Neutrophil (primary cell): ENCODE data around the gene SGSM2.

Source experiments
- H3K27ac ChIP-seq: fragments of 200-600 bp; sonication (generic); 2 replicates; pipeline ENCODE4 v1.5.1; 2016; ENCODE audit warnings: mild to moderate bottlenecking, moderate library complexity
- H3K27me3 ChIP-seq: fragments of 200-600 bp; sonication (generic); 2 replicates; pipeline ENCODE4 v1.6.0; 2016; ENCODE audit warnings: mild to moderate bottlenecking
- H3K36me3 ChIP-seq: fragments of 200-600 bp; sonication (generic); 2 replicates; pipeline ENCODE4 v1.5.1; 2017
- H3K4me1 ChIP-seq, 2 experiments: fragments of 200-600 bp in 1 of 2; sonication (generic) in 1 of 2; 1 replicate in 1 of 2; 2 replicates in 1 of 2; pipeline versions ENCODE4 v1.5.1 to v1.6.1; 2013 to 2016; ENCODE audit warnings: low read depth in 1 of 2, low read length in 1 of 2, mild to moderate bottlenecking in 1 of 2, moderate library complexity in 1 of 2; ENCODE audit not compliant: control insufficient read depth in 1 of 2, insufficient read depth in 1 of 2
- H3K4me3 ChIP-seq, 2 experiments: fragments of 200-600 bp in 1 of 2; sonication (generic) in 1 of 2; 1 replicate in 1 of 2; 2 replicates in 1 of 2; pipeline ENCODE4 v1.5.1; 2013 to 2016; ENCODE audit warnings: low read depth in 1 of 2, low read length in 1 of 2, mild to moderate bottlenecking in 1 of 2, moderate library complexity in 1 of 2
- H3K9me3 ChIP-seq: fragments of 200-600 bp; sonication (generic); 2 replicates; pipeline ENCODE4 v1.5.1; 2016
- TF ChIP-seq, protein P1 (sequence below): fragments of 200-600 bp; sonication (generic); IDR thresholded peaks from 2 replicates; pipeline ENCODE4 v1.5.1; 2016; ENCODE audit warnings: antibody characterized with exemption

The SGSM2 gene

DNA sequence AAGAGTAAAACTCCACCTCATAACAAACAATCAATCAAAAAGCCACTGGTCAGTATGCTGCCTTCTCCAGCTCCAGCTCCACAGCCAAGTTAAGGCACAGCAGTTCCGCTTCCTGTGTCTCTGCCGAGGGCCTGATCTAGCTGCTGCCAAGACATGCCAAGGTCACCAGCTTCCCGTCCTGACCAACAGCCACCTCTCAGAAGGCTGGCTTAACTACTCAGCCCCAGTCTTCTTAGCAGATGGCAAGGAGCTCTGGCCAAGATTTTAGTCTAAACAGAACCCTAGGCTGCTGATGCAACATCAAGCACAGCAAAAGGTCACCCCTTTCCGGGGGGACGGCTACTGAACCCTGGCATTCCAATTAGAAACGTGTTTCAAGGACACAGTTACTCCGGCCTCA is 81.3 kb downstream of the SGSM2 start:
- Histone ChIP-seq H3K27ac (no peak overlapping the region), H3K4me1 (peaks cover 3 to 7% of the 10 kb centered on the region in 2 experiments), H3K36me3 (peaks cover 17% of the 10 kb centered on the region), H3K4me3 (no peak overlapping the region), H3K9me3 (no peaks in the 10 kb centered on the region), H3K27me3 (no peaks in the 10 kb centered on the region)
- TF ChIP-seq, protein P1, sequence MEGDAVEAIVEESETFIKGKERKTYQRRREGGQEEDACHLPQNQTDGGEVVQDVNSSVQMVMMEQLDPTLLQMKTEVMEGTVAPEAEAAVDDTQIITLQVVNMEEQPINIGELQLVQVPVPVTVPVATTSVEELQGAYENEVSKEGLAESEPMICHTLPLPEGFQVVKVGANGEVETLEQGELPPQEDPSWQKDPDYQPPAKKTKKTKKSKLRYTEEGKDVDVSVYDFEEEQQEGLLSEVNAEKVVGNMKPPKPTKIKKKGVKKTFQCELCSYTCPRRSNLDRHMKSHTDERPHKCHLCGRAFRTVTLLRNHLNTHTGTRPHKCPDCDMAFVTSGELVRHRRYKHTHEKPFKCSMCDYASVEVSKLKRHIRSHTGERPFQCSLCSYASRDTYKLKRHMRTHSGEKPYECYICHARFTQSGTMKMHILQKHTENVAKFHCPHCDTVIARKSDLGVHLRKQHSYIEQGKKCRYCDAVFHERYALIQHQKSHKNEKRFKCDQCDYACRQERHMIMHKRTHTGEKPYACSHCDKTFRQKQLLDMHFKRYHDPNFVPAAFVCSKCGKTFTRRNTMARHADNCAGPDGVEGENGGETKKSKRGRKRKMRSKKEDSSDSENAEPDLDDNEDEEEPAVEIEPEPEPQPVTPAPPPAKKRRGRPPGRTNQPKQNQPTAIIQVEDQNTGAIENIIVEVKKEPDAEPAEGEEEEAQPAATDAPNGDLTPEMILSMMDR = no peak

DNA sequence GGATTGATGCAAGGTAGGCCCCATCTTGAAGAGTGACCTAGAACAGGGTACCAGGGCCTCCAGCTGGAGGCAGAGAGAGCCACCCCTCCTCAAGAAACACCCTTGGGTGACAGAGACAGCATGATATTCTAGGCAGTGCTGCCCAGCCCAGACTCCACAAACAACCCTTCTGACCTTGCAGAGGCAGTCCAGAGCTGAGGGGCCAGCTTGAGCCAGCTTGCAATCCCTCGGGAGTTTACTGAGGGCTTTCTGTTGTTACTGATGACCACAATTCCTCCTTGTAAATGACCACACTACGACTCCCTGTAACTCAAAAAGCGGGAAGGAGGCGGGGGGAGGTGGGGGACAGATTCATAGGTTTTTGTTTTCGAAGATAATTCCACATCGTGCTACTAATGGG is 82.2 kb downstream of the SGSM2 start:
- Histone ChIP-seq H3K27ac (no peak overlapping the region), H3K4me3 (no peak overlapping the region), H3K27me3 (no peaks in the 10 kb centered on the region), H3K9me3 (no peaks in the 10 kb centered on the region), H3K4me1 (peaks cover 3 to 7% of the 10 kb centered on the region in 2 experiments), H3K36me3 (peaks cover 17% of the 10 kb centered on the region)
- TF ChIP-seq, protein P1 = no peak

- Histone ChIP-seq H3K4me3 (no peak overlapping the region), H3K4me1 (peaks cover 3 to 7% of the 10 kb centered on the region in 2 experiments), H3K36me3 (peaks cover 17% of the 10 kb centered on the region), H3K27ac (no peak overlapping the region), H3K27me3 (no peaks in the 10 kb centered on the region), H3K9me3 (no peaks in the 10 kb centered on the region)
- TF ChIP-seq, protein P1 = no peak
These were observed 82.9 kb downstream of the SGSM2 start for GRCh38 chr17:2420176-2420575.

GRCh38 chr17:2421315-2422147 is 84.2 kb downstream of the SGSM2 start:
- Histone ChIP-seq H3K27me3 (no peaks in the 10 kb centered on the region), H3K4me3 (no peak overlapping the region), H3K9me3 (no peaks in the 10 kb centered on the region), H3K27ac (no peak overlapping the region), H3K4me1 (no peaks in the 10 kb centered on the region), H3K36me3 (peaks cover 17% of the 10 kb centered on the region)
- TF ChIP-seq, protein P1 = no peak

GRCh38 chr17:2423271-2423670 is 86.0 kb downstream of the SGSM2 start:
- H3K27me3 ChIP-seq = no peaks in the 10 kb centered on the region
- H3K4me1 ChIP-seq = no peaks in the 10 kb centered on the region
- no peaks in the 10 kb centered on the region for H3K9me3 ChIP-seq
- H3K36me3 ChIP-seq = peaks cover 17% of the 10 kb centered on the region
- TF ChIP-seq, protein P1 = no peak
- H3K4me3 ChIP-seq = no peak overlapping the region
- no peak overlapping the region for H3K27ac ChIP-seq
